SKM-1 (cell line): Measurements from ENCODE around the gene PTPRG.

Source experiments
- DNase-seq: peaks from one replicate; lab custom pipeline; 2025; ENCODE audit not compliant: unreplicated experiment; lab: John Stamatoyannopoulos, UW

Gene PTPRG

GRCh38 chr3:61583890-61584875, 22.8 kb downstream of the PTPRG start:
- no peak for DNase-seq

- no peak for DNase-seq
These were observed 28.5 kb downstream of the PTPRG start for GRCh38 chr3:61589856-61590255.

GRCh38 chr3:61591300-61591699, 29.9 kb downstream of the PTPRG start:
- no peak for DNase-seq

- DNase-seq, result no peak
These were observed 32.2 kb downstream of the PTPRG start for GRCh38 chr3:61593446-61594029.

- no peak for DNase-seq
These were observed 33.0 kb downstream of the PTPRG start for GRCh38 chr3:61594144-61594963.

GRCh38 chr3:61594964-61595285, 33.6 kb downstream of the PTPRG start:
- DNase-seq, result no peak

GRCh38 chr3:61595288-61595687, 33.9 kb downstream of the PTPRG start:
- no peak for DNase-seq

GRCh38 chr3:61595826-61596225, 34.5 kb downstream of the PTPRG start:
- DNase-seq, result no peak

GRCh38 chr3:61597906-61598305, 36.5 kb downstream of the PTPRG start:
- DNase-seq, result no peak

GRCh38 chr3:61600195-61600594, 38.8 kb downstream of the PTPRG start:
- DNase-seq, result no peak

- no peak for DNase-seq
These were observed 40.5 kb downstream of the PTPRG start for GRCh38 chr3:61601831-61602230.

- no peak for DNase-seq
These were observed 41.1 kb downstream of the PTPRG start for GRCh38 chr3:61602466-61602865.

GRCh38 chr3:61605589-61606175, 44.3 kb downstream of the PTPRG start:
- DNase-seq, result no peak

GRCh38 chr3:61606196-61606595, 44.8 kb downstream of the PTPRG start:
- DNase-seq, result no peak

- DNase-seq, result no peak
These were observed 46.7 kb downstream of the PTPRG start for GRCh38 chr3:61608072-61608471.

GRCh38 chr3:61608711-61609110, 47.3 kb downstream of the PTPRG start:
- DNase-seq, result no peak

GRCh38 chr3:61610316-61610715, 48.9 kb downstream of the PTPRG start:
- DNase-seq, result no peak

- no peak for DNase-seq
These were observed 51.1 kb downstream of the PTPRG start for GRCh38 chr3:61612211-61613194.

GRCh38 chr3:61613666-61614065, 52.3 kb downstream of the PTPRG start:
- no peak for DNase-seq

- DNase-seq, result no peak
These were observed 54.3 kb downstream of the PTPRG start for GRCh38 chr3:61615643-61616042.
